Fibroblast of the aortic adventitia (primary cell): Measurements from ENCODE around the gene DPEP1. TPM values are rescaled to one million over a fixed set of nuclear protein-coding genes. Genes with fewer than 3 reads are reported as not detected.
"Not testable (repeated sequence)": the region's sequence is repeated elsewhere in the genome, so short reads cannot be mapped to it uniquely, and the experiment has no call there.

Experiments
- DNase-seq: peaks from one replicate; pipeline ENCODE4 v3.0.0-alpha.2; 2010; ENCODE audit warnings: low read depth
- H3K4me3 ChIP-seq: 2 replicates; pipeline ENCODE4 v1.5.1; 2011; ENCODE audit warnings: low read depth, mild to moderate bottlenecking, control low read depth, low read length, moderate library complexity
- CTCF ChIP-seq: IDR thresholded peaks from 2 replicates; pipeline ENCODE4 v1.5.1; 2011; ENCODE audit warnings: mild to moderate bottlenecking, low read length, control low read depth, inconsistent platforms; ENCODE audit not compliant: insufficient read depth
- total RNA-seq: library from RNA; depleted of rRNA; stranded (reverse); fragments of >200 nt; gene quantifications from 2 replicates; pipeline ENCODE4 v1.2.3, GENCODE V29; 2012; ENCODE audit warnings: low replicate concordance

The DPEP1 gene
- total RNA-seq, 1 donor: not detected

GRCh38 chr16:89661215-89661614, 47.8 kb downstream of the DPEP1 start:
- no peak for TF ChIP-seq CTCF
- no peak for DNase-seq
- no peak overlapping the region for H3K4me3 ChIP-seq

GRCh38 chr16:89664238-89664637, 50.8 kb downstream of the DPEP1 start:
- DNase-seq, H3K4me3 ChIP-seq: not testable (repeated sequence)

- TF ChIP-seq CTCF: peak; percentile 55
- DNase-seq: peak; percentile 50
- not testable (repeated sequence) for H3K4me3 ChIP-seq
Measured at GRCh38 chr16:89667000-89667399, 53.6 kb downstream of the DPEP1 start.

- no peak for TF ChIP-seq CTCF
- H3K4me3 ChIP-seq: no peak overlapping the region
- no peak for DNase-seq
Measured at GRCh38 chr16:89667633-89668032, 54.2 kb downstream of the DPEP1 start.

GRCh38 chr16:89668790-89669158, 55.3 kb downstream of the DPEP1 start:
- no peak for TF ChIP-seq CTCF
- no peak for DNase-seq
- H3K4me3 ChIP-seq: no peak overlapping the region

GRCh38 chr16:89669755-89670154, 56.3 kb downstream of the DPEP1 start:
- no peak overlapping the region for H3K4me3 ChIP-seq
- TF ChIP-seq CTCF: no peak
- DNase-seq: no peak

- no peak for TF ChIP-seq CTCF
- peak; percentile 34 for DNase-seq
- H3K4me3 ChIP-seq: no peak overlapping the region
Measured at GRCh38 chr16:89670496-89671431, 57.3 kb downstream of the DPEP1 start.

- DNase-seq: not testable (repeated sequence)
Measured at GRCh38 chr16:89671565-89671964, 58.1 kb downstream of the DPEP1 start.

More at GRCh38 chr16:89671565-89671964, 58.1 kb downstream of the DPEP1 start:
- H3K4me3 ChIP-seq: not testable (repeated sequence)
